Sigmoid colon (tissue), 7 donors: ENCODE measurements around the gene CALHM1. TPM values are rescaled to one million over a fixed set of nuclear protein-coding genes. Genes with fewer than 3 reads are reported as not detected.

Experiments
- DNase-seq: peaks from one replicate; pipeline ENCODE4 v3.0.0-alpha.2; 2019
- H3K27ac ChIP-seq, 4 donors: fragments of 200-600 bp; sonication (generic); one replicate each; pipeline ENCODE4 v1.5.1; 2016 to 2019; ENCODE audit warnings: mild to moderate bottlenecking in 1 of 4
- H3K27me3 ChIP-seq, 3 donors: fragments of 200-600 bp; sonication (generic); one replicate each; pipeline ENCODE4 v1.5.1; 2019; ENCODE audit warnings: mild to moderate bottlenecking in 1 of 3
- H3K36me3 ChIP-seq, 4 donors: fragments of 200-600 bp; sonication (generic); one replicate each; pipeline ENCODE4 v1.5.1; 2016 to 2019
- H3K4me1 ChIP-seq, 4 donors: fragments of 200-600 bp; sonication (generic); one replicate each; pipeline ENCODE4 v1.5.1; 2017 to 2019
- H3K4me3 ChIP-seq, 4 donors: fragments of 200-600 bp; sonication (generic); one replicate each; pipeline ENCODE4 v1.5.1; 2017 to 2019; ENCODE audit warnings: mild to moderate bottlenecking in 2 of 4, moderate library complexity in 1 of 4
- H3K9me3 ChIP-seq, 4 donors: fragments of 200-600 bp in 3 of 4; sonication (generic) in 3 of 4; one replicate each; pipeline versions ENCODE4 v1.5.1 to v1.6.1; 2013 to 2019
- CTCF ChIP-seq, 4 experiments: fragments of 450-650 bp in 3 of 4; fragments of 200-600 bp in 1 of 4; IDR thresholded peaks; one replicate each; pipeline ENCODE4 v1.5.1; 2016 to 2019; ENCODE audit warnings: antibody characterized with exemption in 4 of 4, mild to moderate bottlenecking in 3 of 4, moderate library complexity in 2 of 4
- EP300 ChIP-seq, 4 donors: sonication (generic); formaldehyde crosslinking; IDR thresholded peaks; one replicate each; pipeline ENCODE4 v1.6.1; 2017; ENCODE audit warnings: antibody characterized with exemption in 4 of 4
- POLR2A ChIP-seq, 2 donors: fragments of 450-650 bp; IDR thresholded peaks; one replicate each; pipeline ENCODE4 v1.6.1; 2016; ENCODE audit warnings: antibody characterized with exemption in 2 of 2, mild to moderate bottlenecking in 2 of 2, moderate library complexity in 2 of 2
- POLR2AphosphoS5 ChIP-seq, 4 donors: sonication (generic); formaldehyde crosslinking; IDR thresholded peaks; one replicate each; pipeline ENCODE4 v1.6.1; 2017; ENCODE audit warnings: antibody characterized with exemption in 4 of 4
- WGBS, 2 donors: extraction: QIAGEN DNeasy Blood & Tissue Kit; methylation state at CpG; one replicate each; pipeline ENCODE4 v1.1.7; 2013; 5-methylcytosine and 5-hydroxymethylcytosine counted together
- intact Hi-C: fragments of 100-400 bp; cut with DNase I; formaldehyde crosslinking; loops from one replicate; pipeline ENCODE4 v1.15.1; 2023
- polyA plus RNA-seq, 3 donors: library from polyadenylated mRNA; stranded (reverse); fragments of 200-250 nt; gene quantifications; one replicate each; pipeline ENCODE4 v1.2.3, GENCODE V29; 2013
- total RNA-seq, 4 donors: library from RNA; depleted of rRNA; stranded (reverse); fragments of >200 nt; gene quantifications; one replicate each; pipeline ENCODE4 v1.1.0, GENCODE V29; 2016
- donor health status: healthy with polysubstance abuse.
- donor health status: Bipolar disorder and iron deficiency.
- donor health status: healthy.

The CALHM1 gene
- total and polyA plus RNA-seq, 7 donors = 0.07 TPM; not detected in 6

GRCh38 chr10:103502849-103503660 is 44.4 kb upstream of the CALHM1 start:
- no peaks in the 10 kb centered on the region for H3K4me1 ChIP-seq
- no peak overlapping the region for H3K27ac ChIP-seq
- no peak for DNase-seq
- intact Hi-C loops = no loop called here
- no peaks in the 10 kb centered on the region for H3K9me3 ChIP-seq
- no peak overlapping the region for H3K4me3 ChIP-seq
- no peaks in the 10 kb centered on the region for H3K36me3 ChIP-seq
- TF ChIP-seq EP300 (IDR thresholded peaks at IDR 0.05) (no peak), POLR2A (IDR thresholded peaks at IDR 0.05) (no peak), POLR2AphosphoS5 (IDR thresholded peaks at IDR 0.05) (no peak), CTCF (IDR thresholded peaks at IDR 0.05) (no peak)
- H3K27me3 ChIP-seq = peaks cover 0 to 9% (median 0%) of the 10 kb centered on the region in 3 donors
- 79 to 85% methylated on average over 13 of the region's 13 CpGs for WGBS, 2 donors

- Histone ChIP-seq H3K4me1 (no peaks in the 10 kb centered on the region), H3K27ac (no peak overlapping the region), H3K36me3 (no peaks in the 10 kb centered on the region), H3K27me3 (peaks cover 0 to 19% (median 0%) of the 10 kb centered on the region in 3 donors), H3K9me3 (no peaks in the 10 kb centered on the region), H3K4me3 (no peak overlapping the region)
- WGBS, 2 donors = 86 to 100% methylated on average over 3 of the region's 3 CpGs
- TF ChIP-seq POLR2AphosphoS5 (IDR thresholded peaks at IDR 0.05) (no peak), EP300 (IDR thresholded peaks at IDR 0.05) (no peak), POLR2A (IDR thresholded peaks at IDR 0.05) (no peak), CTCF (IDR thresholded peaks at IDR 0.05) (no peak)
- no peak for DNase-seq
- intact Hi-C loops = no loop called here
These were observed 42.5 kb upstream of the CALHM1 start for GRCh38 chr10:103501186-103501585.

GRCh38 chr10:103500481-103500880 is 41.8 kb upstream of the CALHM1 start:
- H3K9me3 ChIP-seq = no peaks in the 10 kb centered on the region
- DNase-seq = peak; percentile 36
- H3K4me3 ChIP-seq = no peak overlapping the region
- TF ChIP-seq CTCF (IDR thresholded peaks at IDR 0.05) (no peak), EP300 (IDR thresholded peaks at IDR 0.05) (no peak), POLR2AphosphoS5 (IDR thresholded peaks at IDR 0.05) (no peak), POLR2A (IDR thresholded peaks at IDR 0.05) (no peak)
- 65 to 85% methylated on average over 6 of the region's 6 CpGs for whole genome bisulfite sequencing, 2 donors
- no peak overlapping the region for H3K27ac ChIP-seq
- H3K36me3 ChIP-seq = no peaks in the 10 kb centered on the region
- no peaks in the 10 kb centered on the region for H3K4me1 ChIP-seq
- peaks cover 0 to 23% (median 0%) of the 10 kb centered on the region in 3 donors for H3K27me3 ChIP-seq
- intact Hi-C loops = no loop called here

- WGBS, 2 donors = 58 to 75% methylated on average over 7 of the region's 7 CpGs
- H3K27me3 ChIP-seq = peaks cover 1 to 29% (median 3%) of the 10 kb centered on the region in 3 donors
- no peaks in the 10 kb centered on the region for H3K36me3 ChIP-seq
- no peak overlapping the region for H3K27ac ChIP-seq
- intact Hi-C loops = no loop called here
- TF ChIP-seq POLR2A (IDR thresholded peaks at IDR 0.05) = no peak
- no peak for TF ChIP-seq EP300 (IDR thresholded peaks at IDR 0.05)
- TF ChIP-seq CTCF (IDR thresholded peaks at IDR 0.05) = no peak
- no peak for TF ChIP-seq POLR2AphosphoS5 (IDR thresholded peaks at IDR 0.05)
- no peaks in the 10 kb centered on the region for H3K4me1 ChIP-seq
- no peak overlapping the region for H3K4me3 ChIP-seq
- H3K9me3 ChIP-seq = no peaks in the 10 kb centered on the region
- DNase-seq = no peak
These were observed 41.2 kb upstream of the CALHM1 start for GRCh38 chr10:103499881-103500280.
